Suprapubic skin (tissue), 4 donors: ENCODE measurements around the gene RFC1.

Source experiments
- CTCF ChIP-seq, 2 donors: fragments of 200-600 bp in 1 of 2; fragments of 450-650 bp in 1 of 2; sonication (generic) in 1 of 2; IDR thresholded peaks; one replicate each; pipeline ENCODE4 v1.5.1; 2016 to 2019; ENCODE audit warnings: antibody characterized with exemption in 2 of 2, mild to moderate bottlenecking in 1 of 2, moderate library complexity in 1 of 2
- POLR2A ChIP-seq, 2 donors: fragments of 450-650 bp; IDR thresholded peaks; one replicate each; pipeline ENCODE4 v1.6.1; 2017; ENCODE audit warnings: antibody characterized with exemption in 2 of 2, mild to moderate bottlenecking in 2 of 2, moderate library complexity in 2 of 2
- POLR2AphosphoS5 ChIP-seq, 3 donors: sonication (generic); formaldehyde crosslinking; IDR thresholded peaks; one replicate each; pipeline ENCODE4 v1.6.1; 2017; ENCODE audit warnings: antibody characterized with exemption in 3 of 3

DNA sequence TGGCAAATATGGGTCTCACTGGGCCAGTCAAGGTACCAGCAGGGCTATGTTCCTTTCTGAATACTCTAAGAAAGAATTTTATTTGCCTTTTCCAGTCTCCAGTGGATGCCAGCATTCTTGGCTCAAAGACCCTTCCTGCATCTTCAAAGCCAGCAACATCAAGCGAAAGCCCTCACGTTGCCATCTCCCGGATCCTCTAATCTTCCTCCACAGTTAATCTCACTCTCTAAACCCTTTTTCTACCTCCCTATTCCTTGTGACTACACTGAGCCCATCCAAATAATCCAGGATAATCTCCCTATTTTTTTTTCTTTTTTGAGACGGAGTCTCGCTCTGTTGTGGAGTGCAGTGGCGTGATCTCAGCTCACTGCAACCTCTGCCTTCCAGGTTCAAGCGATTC is 23.4 kb downstream of the RFC1 start:
- TF ChIP-seq POLR2A (IDR thresholded peaks at IDR 0.05) (no peak), CTCF (IDR thresholded peaks at IDR 0.05) (no peak), POLR2AphosphoS5 (IDR thresholded peaks at IDR 0.05) (no peak)
